ENCODE data around the gene KERA.

The KERA gene

DNA sequence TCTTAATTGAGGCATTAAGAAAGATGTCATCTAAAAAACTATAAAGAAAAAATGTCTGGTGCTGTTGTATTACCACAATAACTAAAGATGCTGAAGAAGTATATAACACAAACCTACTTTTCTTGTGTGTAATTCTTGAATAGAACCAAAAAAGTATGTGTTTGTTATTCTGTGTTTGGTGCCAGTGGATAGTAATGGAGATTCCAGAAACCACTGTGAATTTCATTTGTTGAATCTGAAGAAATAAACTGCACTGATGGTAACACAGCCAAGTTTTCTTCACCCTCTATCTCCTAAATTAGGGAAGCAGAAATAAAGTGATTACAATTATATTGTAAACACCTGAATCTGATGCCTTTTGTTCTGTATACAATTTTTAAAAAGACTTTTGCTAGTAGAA is 13.1 kb upstream of the KERA start:
- TF ChIP-seq, protein P1, sequence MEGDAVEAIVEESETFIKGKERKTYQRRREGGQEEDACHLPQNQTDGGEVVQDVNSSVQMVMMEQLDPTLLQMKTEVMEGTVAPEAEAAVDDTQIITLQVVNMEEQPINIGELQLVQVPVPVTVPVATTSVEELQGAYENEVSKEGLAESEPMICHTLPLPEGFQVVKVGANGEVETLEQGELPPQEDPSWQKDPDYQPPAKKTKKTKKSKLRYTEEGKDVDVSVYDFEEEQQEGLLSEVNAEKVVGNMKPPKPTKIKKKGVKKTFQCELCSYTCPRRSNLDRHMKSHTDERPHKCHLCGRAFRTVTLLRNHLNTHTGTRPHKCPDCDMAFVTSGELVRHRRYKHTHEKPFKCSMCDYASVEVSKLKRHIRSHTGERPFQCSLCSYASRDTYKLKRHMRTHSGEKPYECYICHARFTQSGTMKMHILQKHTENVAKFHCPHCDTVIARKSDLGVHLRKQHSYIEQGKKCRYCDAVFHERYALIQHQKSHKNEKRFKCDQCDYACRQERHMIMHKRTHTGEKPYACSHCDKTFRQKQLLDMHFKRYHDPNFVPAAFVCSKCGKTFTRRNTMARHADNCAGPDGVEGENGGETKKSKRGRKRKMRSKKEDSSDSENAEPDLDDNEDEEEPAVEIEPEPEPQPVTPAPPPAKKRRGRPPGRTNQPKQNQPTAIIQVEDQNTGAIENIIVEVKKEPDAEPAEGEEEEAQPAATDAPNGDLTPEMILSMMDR (IDR thresholded peaks at IDR 0.05; ENCODE audit: insufficient read depth, low read length, missing control alignments) = no peak
- H3K4me3 ChIP-seq (ENCODE audit: low read depth, low read length) = no peak overlapping the region
- POLR2A ChIA-PET = no interaction called here
- CTCF ChIA-PET = no interaction called here
- DNase-seq (ENCODE audit: low read depth, low spot score) = no peak

DNA sequence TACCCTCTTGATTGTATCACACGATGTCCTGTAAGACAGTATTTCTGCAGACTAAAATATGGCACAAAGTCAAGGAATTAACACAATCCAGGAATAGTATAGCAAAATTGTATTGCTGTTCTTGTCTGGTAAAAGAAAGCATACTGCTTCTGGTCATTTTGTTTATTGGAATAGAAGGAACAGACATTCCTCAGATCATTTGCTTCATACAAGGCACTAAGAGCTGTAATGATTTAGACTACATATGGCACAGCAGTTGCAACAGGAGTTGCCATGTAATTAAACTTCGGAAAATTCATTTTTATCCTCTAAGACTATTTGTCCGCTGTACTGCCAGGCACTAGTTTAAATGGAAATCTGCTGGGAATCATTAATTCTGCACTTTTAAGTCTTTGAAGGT is 7.6 kb upstream of the KERA start:
- CTCF ChIA-PET = interaction anchor here (2.7 kb wide), 1 partner anchor 43 kb away, joined by 7 read pairs; no protein-coding TSS in a partner anchor
- TF ChIP-seq, protein P1 (IDR thresholded peaks at IDR 0.05; ENCODE audit: insufficient read depth, low read length, missing control alignments) = no peak
- DNase-seq (ENCODE audit: low read depth, low spot score) = no peak
- POLR2A ChIA-PET = no interaction called here
- H3K4me3 ChIP-seq (ENCODE audit: low read depth, low read length) = no peak overlapping the region

DNA sequence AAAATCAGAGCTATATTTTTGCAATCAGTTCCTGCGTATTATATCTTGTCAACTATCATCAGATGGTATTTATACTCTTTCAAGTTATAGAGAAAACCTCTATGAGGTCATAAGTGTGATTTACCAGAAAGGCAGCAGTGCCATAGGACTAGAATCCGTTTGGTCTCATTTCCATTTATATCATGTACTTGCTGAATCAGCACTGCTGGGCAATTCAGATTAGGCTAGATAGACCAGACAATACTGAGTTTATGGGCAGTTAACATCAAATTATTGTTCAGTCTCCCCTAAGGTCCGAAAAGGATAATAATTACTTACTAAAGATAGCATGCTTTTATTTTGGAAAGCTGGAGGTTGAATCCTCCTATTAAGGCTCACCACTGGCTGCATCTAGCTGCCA is 6.8 kb upstream of the KERA start:
- ChIA-PET POLR2A (no interaction called here), CTCF (interaction anchor here (2.7 kb wide), 1 partner anchor 44 kb away, joined by 7 read pairs; no protein-coding TSS in a partner anchor)
- DNase-seq (ENCODE audit: low read depth, low spot score) = no peak
- TF ChIP-seq, protein P1 (IDR thresholded peaks at IDR 0.05; ENCODE audit: insufficient read depth, low read length, missing control alignments) = no peak
- H3K4me3 ChIP-seq (ENCODE audit: low read depth, low read length) = no peak overlapping the region

DNA sequence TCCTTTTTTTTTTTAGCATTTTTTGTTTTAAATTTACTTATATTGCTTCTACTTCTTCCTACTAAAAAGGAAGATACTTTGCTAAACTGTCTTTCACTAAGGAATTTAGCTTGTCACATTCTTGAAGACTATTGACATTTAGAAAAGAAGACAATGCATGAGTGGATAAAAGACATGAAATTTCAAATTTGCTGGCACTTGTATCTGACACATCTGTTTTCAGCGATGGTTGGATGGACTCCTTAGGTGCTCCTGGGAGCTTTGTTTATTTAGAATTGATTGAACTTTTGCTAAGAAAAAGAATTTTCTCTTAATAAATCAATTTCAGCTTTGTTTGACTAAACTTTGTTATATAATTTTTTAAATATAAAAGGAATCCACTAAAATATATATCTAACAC is 3.3 kb upstream of the KERA start:
- TF ChIP-seq, protein P1 (IDR thresholded peaks at IDR 0.05; ENCODE audit: insufficient read depth, low read length, missing control alignments) = no peak
- H3K4me3 ChIP-seq (ENCODE audit: low read depth, low read length) = no peak overlapping the region
- CTCF ChIA-PET = no interaction called here
- POLR2A ChIA-PET = no interaction called here
- DNase-seq (ENCODE audit: low read depth, low spot score) = no peak

DNA sequence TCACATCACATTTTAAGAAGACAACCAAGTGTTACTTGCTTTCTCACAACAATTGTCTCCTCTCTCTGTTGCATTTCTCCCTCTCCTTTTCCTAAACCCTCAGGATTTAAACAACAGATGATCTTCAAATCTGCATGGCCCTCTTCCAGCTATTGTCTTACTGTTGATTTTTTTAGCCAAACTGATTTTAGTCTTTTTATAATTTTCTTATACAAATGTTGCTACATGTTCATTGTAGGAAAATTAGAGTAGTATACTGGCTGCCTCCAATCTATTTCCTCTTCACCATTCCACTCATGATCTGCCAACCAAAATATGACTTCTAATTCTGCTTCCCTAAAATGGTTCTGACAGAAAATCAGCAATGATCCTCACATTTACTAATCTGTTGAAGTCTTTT is 1.4 kb upstream of the KERA start:
- CTCF ChIA-PET = interaction anchor here (1.5 kb wide), 1 partner anchor 267 kb away, joined by 3 read pairs; no protein-coding TSS in a partner anchor
- POLR2A ChIA-PET = no interaction called here
- TF ChIP-seq, protein P1 (IDR thresholded peaks at IDR 0.05; ENCODE audit: insufficient read depth, low read length, missing control alignments) = no peak
- DNase-seq (ENCODE audit: low read depth, low spot score) = no peak
- H3K4me3 ChIP-seq (ENCODE audit: low read depth, low read length) = no peak overlapping the region

DNA sequence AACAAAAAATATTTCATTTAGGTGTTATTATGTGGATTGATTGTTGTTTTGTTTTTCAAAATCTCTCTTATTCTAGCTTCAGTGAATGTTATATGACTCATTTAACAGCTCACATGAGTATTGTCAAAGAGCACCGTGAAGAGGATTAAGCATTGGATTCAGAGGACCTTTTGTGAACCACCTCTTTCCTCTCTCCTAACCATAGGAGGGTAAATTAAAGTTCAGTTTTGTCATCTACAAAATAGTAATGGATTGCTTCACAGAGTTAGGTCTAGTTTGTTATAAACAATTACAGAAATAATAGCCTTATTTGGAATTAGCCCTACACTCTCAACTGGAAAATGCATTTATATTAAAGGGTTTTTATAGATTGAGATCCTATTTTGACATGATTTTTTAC is 962 bp upstream of the KERA start:
- CTCF ChIA-PET = interaction anchor here (1.5 kb wide), 1 partner anchor 267 kb away, joined by 3 read pairs; no protein-coding TSS in a partner anchor
- H3K4me3 ChIP-seq (ENCODE audit: low read depth, low read length) = no peak overlapping the region
- TF ChIP-seq, protein P1 (IDR thresholded peaks at IDR 0.05; ENCODE audit: insufficient read depth, low read length, missing control alignments) = no peak
- DNase-seq (ENCODE audit: low read depth, low spot score) = no peak
- POLR2A ChIA-PET = no interaction called here
